SHP77 (cell line): ENCODE measurements around the gene ZNF618.

Source experiments
- DNase-seq, 2 experiments: peaks; one replicate each; lab custom pipeline; 2025; lab: John Stamatoyannopoulos, UW

ZNF618 gene, protein sequence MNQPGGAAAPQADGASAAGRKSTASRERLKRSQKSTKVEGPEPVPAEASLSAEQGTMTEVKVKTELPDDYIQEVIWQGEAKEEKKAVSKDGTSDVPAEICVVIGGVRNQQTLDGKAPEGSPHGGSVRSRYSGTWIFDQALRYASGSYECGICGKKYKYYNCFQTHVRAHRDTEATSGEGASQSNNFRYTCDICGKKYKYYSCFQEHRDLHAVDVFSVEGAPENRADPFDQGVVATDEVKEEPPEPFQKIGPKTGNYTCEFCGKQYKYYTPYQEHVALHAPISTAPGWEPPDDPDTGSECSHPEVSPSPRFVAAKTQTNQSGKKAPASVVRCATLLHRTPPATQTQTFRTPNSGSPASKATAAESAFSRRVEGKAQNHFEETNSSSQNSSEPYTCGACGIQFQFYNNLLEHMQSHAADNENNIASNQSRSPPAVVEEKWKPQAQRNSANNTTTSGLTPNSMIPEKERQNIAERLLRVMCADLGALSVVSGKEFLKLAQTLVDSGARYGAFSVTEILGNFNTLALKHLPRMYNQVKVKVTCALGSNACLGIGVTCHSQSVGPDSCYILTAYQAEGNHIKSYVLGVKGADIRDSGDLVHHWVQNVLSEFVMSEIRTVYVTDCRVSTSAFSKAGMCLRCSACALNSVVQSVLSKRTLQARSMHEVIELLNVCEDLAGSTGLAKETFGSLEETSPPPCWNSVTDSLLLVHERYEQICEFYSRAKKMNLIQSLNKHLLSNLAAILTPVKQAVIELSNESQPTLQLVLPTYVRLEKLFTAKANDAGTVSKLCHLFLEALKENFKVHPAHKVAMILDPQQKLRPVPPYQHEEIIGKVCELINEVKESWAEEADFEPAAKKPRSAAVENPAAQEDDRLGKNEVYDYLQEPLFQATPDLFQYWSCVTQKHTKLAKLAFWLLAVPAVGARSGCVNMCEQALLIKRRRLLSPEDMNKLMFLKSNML

GRCh38 chr9:113876151-113876992 lies at the start of gene ZNF618:
TSS of gene ZNF618 (plus strand) at chr9:113876309. CDS start at chr9:113876381, 72 bp downstream.
- peak in 1 of 2 experiments; percentile 28 for DNase-seq

DNA sequence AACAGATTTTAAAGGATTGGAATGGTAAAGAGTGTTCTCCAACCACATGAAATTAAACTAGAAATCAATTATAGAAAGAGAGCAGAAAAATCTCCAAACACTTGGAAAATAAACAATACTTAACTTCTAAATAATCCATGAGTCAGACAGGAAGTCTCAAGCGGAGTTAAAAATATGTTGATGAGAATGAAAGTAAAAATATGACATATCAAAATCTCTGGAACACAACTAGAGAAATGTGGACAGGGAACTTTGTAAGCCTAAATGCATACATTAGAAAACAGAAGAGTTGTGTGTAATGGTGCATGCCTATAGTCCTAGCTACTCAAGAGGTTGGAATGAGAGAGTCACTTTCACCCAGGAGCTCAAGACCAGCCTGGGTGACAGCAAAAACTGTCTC lies 47.9 kb upstream of the ZNF618 start:
- DNase-seq: no peak

GRCh38 chr9:113837334-113837733 lies 38.8 kb upstream of the ZNF618 start:
- DNase-seq: no peak

- DNase-seq: no peak
Observed at GRCh38 chr9:113842086-113842485, 34.0 kb upstream of the ZNF618 start.

- no peak for DNase-seq
Observed at GRCh38 chr9:113844466-113844865, 31.6 kb upstream of the ZNF618 start.

GRCh38 chr9:113851359-113851758 lies 24.8 kb upstream of the ZNF618 start:
- no peak for DNase-seq

DNA sequence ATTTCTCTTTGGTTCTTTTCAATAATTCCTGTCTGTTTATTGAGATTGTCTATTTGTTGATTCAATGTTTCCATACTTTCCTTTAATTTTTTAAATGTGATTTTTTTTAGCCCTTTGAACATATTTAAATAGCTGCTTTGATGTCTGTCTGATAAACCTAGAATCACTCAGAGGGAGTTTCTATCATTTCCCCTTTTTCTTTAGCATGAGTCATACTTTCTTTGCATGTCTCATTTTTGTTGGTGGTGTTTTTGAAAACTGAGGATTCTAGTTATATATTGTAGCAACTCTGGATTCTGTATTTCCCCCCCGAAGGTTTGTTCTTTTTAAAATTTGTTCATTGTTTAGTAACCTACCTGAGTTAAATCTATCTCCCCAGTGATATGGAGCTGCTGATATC lies 24.2 kb upstream of the ZNF618 start:
- DNase-seq: no peak

DNA sequence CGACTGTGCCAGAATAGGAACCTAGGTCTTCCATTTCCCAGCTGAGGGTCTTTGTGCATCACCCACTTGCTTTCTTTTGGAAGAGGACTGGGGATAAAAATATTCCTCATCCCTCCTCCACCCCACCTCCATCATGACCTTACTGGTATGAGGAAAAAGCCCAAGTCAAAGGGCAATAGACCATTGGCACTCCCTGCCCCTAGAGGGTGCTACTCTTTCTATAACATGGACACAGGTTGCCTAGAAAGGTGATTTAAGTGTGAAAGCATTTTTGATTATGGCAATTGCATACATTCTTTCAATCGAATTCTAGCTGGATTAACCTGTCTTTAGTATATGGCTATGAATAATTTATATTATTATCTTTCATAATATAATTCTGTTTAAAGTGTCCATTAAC lies 22.8 kb upstream of the ZNF618 start:
- DNase-seq: peak; percentile 4 to 16

- no peak for DNase-seq
Observed at GRCh38 chr9:113854310-113854709, 21.8 kb upstream of the ZNF618 start.

DNA sequence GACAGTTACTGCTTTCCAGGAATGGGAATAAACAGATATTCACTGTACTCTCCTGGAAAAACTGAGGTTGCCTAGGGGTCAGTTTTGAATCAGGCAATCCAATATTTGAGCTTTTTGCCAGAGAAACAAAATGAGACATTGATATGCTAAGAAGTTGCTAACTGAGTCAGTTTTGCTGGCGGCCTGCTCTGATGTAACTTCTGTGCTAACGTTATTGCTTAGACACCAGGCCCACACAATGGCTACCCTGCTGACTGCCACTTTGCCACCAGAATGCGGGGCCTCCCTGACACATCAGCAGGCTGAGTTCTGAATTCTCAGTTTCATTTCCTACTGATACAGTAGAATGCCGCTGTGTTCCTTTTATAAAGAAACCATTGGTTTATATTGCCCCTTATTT lies 18.2 kb upstream of the ZNF618 start:
- no peak for DNase-seq

DNA sequence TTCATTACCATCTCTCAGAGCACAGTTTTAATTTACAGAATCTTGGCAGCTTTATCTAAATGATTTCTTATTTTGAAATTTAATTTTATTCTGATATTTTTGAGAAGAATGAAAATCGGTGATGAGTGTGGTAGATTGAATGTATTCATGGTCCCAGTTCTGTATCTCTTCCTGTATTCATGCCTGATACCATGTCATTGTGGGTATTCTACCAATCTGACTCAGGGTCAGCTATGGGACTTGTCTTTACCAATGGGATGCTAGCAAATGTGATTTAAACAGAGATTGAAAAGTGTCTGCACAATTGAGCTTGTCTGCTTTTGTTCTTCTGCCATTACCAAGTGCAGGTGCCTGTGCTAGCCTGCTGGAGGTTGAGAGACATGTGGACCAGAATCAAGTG lies 17.8 kb upstream of the ZNF618 start:
- DNase-seq: no peak

- DNase-seq: no peak
Observed at GRCh38 chr9:113863345-113863744, 12.8 kb upstream of the ZNF618 start.

DNA sequence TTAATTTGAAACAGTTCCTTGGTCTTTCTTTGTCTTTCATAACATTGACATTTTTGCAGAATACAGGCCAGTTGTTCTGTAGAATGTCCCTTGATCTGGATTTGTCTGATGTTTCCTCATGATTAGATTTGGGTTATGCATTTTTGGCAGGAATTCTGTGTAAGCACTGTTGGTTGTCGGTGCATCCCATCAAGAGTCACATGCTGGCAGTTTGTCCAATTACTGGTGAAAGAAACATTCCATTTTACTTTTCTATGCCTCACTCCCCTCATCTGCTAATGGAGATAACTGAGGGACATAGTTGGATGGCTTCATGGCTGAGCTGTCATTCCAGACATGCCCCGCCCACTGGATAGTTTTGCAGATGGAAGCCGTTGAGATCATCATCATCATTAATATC lies 7.6 kb upstream of the ZNF618 start:
- no peak for DNase-seq

GRCh38 chr9:113872485-113873143 lies 3.5 kb upstream of the ZNF618 start:
- DNase-seq: no peak

DNA sequence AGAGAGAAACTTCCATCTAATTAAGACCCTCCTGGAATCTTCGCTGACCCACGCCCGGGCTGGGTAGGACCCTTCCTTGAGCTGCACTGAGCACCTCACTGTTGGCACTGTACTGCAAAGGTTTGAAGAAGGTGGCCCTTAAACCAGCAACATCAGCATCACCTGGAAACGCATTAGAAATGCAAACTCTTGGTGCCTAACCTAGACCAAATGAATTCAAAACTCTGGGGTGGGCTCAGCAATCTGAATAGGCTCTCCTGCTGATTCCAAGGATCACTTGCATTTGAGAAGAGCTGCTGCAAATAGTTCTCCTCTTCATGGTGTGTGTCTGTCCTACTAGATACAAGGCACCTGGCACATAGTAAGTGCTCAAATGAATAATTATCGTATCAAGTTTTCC lies 2.7 kb upstream of the ZNF618 start:
- no peak for DNase-seq

- DNase-seq: no peak
Observed at GRCh38 chr9:113873926-113874325, 2.2 kb upstream of the ZNF618 start.

DNA sequence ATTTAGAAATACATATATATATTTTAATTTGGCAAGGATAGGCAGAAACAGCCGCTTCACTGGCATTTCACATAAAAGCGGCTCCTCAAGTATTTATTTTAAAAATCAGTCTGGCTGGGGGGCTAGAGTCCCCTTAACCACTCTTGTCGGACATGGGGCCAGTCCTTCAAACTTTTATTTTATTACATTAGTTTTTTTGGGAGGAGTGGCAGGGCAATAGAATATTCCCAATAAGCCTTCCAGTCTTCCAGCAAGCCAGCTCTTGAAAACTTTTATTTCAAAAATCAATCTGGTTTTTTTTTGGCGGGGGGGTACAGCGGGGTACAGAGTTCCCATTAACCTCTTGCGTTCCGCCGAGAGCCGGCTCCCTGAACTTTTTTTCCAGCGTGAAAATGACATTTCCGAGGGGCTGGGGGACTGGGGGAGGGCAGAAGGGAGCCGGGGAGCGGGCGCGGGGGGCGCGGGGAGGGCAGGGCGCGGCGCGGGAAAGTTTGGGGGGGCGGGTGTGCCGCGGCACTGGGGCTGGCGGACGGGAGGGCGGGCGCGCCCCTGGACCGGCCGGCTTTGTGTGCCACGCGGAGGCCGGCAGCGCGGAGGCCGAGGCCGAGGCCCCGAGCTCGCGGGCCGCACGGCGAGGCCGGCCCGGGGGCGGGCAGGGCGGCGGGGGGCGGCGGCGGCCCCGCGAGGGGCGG lies 504 bp upstream of the ZNF618 start:
- DNase-seq: no peak

- no peak for DNase-seq
Observed at GRCh38 chr9:113876993-113877368, 872 bp downstream of the ZNF618 start.

DNA sequence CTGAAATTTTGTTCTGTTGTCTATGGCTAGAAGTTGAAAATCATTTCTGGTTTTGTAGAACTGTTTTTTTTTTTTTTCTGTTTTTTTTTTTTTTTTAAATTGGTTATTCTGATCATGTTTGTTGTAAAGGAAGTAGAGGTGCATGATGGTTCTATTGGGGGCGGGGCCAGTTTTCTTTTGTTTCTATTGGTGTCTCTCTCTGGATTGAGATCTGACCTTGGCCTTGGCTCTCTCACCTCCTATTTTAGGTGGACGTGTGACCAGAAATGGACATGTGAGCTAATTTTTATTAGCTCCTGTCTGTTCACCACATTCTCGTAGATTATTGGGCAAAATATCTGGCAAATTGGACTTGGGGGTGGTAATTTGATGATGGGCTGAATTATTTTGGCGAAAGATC lies 3.2 kb downstream of the ZNF618 start:
- no peak for DNase-seq

DNA sequence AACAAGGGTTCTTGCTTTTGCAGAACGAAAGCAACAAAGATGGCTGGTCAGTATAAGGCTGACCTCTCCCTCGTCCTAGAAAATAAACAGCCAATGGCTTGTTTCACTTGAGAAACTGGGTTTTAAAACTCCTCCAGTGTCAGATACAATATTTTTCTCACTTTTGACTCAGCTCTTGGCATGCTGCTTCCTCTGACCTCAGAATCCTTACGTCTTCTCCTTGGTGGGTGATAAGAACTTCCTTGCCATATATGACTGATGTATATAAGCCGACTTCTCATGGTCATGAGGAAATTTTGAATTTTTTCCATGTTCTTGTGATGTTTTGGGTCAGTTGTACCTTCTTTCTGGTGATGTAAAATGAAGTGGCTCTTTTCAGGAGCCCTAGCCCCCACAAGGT lies 3.8 kb downstream of the ZNF618 start:
- DNase-seq: no peak

- DNase-seq: no peak
Observed at GRCh38 chr9:113882181-113882580, 6.1 kb downstream of the ZNF618 start.
